ENCODE data around the gene CRABP1.

Gene CRABP1

DNA sequence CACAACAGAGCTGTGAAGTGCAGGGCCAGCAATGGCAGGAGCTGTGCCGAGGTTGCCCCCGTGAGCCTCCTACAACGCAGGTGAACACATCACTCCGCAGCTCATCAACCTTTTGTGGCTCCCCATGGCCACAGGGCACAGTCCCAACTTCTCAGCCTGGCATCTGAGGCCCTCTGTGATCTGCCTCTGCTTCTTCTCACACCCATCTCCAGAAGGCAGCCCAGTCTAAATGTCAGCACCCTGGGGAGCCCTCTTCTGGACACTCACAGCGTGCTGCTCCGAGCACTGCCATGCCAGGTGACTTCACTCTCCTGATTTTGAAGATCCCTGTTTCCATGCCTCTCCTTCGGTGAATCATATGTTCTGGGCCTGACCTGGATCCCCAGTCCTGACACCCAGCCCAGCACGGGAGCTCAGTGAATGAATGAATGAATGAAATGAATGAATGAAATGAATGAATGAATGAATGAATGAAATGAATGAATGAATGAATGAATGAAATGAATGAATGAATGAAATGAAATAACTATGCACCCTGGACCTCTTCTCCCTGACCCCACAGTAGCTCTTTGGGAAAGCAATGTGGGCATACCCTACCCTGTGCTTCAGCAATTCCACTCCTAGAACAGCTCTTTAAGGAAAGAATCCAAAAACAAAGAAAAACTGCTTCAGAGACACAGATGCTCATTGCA, 22.9 kb upstream of the CRABP1 start:
- no peak for DNase-seq

DNA sequence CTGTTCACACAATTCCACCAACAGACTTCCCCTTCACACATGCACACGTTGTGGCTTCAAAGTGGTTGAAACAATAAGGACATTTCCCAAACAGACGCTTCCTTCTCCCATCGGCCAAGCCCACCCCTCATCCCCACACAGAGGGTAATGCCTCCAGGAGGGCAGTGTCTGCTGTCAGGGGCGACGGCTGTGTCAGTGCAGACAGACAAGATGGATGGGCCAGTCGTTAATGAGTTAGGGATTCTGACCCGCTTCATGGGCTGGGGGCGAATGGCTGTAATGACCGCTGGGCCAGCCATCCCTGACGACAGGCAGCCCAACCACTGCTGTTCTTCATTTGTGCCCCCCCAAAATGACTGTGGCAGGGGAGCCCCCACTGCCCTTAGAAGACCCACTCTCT, 20.6 kb upstream of the CRABP1 start:
- DNase-seq: no peak

DNA sequence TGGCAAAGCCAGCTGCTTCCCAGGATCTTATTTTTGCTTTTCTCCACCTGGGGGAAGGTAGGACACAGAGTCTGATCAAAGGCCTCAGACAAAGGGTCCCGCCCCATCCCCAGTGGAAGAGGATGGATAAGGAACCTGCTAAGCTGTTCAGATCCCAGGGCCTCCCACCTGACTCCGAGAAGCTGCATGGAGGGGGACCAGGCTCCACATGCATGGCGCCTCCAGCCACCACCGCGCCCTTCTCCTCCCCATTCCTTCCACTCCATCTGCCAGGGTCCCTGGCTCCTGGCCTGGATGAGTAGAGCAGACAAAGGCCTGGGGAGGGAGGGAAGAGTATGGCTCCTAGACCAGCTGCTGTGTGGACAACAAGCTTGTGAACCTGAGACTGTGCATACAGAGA, 20.0 kb upstream of the CRABP1 start:
- DNase-seq: no peak

DNA sequence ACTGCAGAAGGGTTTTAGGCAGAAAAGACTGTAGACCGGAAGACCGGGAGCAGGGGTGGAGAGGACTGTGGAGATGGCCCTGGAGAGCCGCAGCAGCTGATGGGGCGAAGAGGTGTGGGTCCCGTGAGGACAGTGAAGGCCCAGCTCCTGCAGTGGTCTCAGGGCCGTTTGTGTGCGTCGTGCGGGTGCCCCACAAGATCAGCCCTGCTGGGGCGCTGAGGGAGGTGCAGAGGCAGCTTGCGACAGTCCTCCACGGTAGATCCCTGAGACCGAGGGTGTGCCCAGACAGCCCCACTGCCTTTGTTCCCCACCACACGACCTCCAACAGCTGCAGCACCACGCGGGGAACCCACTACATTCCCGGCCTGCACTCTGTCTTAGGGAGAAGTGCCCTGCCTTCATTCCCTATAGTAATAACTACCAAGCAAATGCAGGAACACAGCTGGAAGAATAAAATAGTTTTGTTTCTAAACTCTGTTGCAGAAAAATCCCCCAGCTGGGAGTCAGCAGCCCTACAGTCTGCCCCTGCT, 19.0 kb upstream of the CRABP1 start:
- no peak for DNase-seq

DNA sequence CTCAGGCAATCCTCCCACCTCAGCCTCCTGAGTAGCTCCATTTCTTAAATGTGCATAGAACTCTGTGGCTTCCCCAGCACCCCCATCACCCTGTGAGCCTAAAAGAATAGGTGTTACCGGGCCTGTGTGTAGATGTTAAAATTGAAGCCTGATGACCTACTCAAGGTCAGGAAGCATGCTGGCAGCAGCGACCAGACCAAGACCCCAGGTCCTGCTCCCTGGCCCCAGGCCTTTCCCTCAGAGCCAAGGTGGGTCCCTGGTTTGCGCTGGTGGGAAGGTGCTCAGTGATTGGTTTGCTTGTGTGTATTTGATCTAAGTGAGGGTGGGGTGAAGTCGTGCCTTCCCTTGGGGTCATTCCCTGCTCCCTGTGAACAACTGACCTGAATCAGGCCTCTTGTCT, 18.4 kb upstream of the CRABP1 start:
- DNase-seq: no peak

DNA sequence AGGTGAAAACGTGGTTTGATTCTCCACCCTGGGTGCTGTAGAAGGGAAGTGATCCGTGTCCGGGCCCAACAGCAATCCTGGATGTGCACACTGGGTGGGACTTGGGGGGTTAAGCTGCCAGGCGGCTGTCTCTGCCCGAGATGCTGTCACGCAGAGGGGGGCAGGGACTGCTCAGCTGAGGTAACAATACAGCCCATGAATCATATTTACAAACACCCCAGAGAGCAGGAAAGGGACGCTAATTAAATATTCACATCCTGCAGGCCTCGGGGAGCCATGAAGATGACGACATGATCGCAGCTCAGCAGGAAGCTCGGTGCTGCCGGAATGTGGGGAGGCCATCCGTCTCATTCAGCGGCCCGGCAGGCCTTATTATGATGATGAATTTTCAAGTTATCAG, 17.9 kb upstream of the CRABP1 start:
- no peak for DNase-seq

DNA sequence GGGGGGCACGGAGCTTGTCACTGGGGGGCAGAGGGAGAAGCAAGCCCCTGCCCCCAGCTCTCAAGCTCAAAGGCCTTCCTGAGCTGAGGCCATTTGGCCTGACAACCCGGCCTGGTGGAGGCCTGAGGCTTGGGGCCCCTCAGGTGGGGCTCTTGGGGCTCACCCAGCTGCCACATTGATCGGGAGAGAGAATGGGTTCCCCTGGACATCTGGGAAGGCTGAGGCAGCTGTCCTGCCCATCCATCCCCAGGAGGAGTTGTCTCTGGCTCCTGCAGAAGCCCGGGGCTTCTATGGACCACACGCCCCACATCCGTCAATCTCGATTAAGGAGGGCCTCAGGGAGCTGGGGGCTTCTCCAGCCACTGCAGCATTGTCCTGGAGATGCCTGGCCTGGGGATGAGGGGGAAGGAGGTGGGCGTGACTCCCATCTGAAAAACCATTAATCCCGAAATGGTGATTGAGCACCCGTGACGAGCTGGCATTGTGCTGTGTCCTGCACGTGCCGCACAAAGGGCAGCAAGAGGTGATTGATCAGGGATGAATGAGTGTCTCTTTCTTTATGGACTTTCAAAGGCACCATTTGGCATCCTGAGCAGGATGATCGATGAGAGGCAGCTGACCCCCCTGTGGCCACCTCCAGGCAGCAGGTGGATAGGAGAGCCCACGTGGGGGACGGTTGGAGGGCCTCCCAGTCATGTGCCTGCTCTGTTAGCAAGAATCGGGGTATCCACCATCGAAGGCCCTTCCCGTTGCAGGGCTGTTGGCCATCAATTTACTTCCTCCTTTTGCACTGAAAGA, 17.2 kb upstream of the CRABP1 start:
- DNase-seq: no peak

DNA sequence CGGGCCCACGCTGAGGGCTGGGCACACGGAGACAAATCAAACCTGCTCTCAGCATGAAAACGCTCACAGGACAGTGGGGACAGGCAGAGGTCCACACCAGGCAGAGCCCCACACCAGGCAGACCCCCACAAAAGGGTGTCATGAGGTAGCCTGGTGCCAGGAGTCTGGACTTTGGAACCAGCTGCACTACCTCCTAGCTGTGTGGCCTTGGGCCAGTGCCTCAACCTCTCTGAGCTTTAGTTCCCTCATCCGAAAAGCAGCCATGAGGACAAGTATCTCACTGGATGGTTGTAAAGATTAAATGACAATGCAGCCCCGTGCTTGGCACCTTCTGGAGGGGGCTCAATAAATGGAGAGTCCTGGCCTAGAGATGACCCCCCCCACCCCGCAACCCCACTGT, 16.5 kb upstream of the CRABP1 start:
- no peak for DNase-seq

DNA sequence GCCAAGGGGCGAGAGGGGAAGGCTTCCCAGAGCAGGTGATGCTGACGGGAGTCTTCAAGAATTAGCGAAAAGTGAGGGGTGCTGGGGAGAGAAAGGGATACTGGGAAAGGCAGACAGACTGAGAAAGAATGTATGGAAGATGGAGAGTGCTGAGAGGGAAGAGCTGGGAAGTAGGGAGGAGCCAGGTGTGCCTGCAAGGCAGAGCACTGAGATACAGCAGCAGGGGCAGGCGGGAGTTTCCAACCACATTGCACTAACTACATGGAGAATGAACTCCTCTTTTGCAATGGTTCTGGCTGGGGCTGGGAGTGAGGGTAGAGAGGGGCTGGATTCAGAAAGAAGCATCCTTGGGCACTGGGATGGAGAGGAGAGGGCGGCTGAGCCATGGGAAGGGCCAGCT, 16.0 kb upstream of the CRABP1 start:
- DNase-seq: no peak

DNA sequence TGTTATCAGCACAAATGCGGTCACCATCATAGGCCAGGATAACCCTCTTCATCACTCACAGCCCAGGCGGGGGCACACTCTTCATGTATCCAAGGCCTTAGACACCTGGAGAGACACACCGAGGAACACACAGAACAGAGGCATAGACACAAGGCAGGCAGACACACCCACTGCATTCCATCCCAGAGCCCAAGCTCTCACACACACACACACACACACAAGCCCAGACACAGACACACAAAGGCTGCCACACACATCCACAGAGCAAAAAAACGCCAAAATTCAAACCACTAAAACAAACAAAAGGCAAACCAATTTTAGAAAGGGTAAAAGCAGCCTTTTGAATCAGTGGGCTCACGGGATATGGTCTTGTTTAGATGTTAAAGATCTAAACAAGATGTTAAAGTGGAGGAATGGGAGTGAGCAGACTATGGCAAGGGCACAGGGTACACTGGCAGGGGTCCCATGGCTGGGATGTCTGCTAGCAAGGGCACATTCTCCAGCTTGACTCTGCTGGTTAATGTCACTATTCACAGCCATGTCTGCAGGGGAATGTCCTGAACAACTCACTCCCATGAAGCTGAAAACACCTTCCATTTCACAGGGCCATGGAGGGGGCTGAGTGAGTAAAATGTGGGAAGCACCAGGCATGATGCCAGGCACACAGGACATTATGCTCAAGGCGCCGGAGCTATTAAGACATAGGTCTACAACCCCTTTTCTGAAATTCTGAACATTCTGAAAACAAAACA, 14.9 kb upstream of the CRABP1 start:
- DNase-seq: no peak

DNA sequence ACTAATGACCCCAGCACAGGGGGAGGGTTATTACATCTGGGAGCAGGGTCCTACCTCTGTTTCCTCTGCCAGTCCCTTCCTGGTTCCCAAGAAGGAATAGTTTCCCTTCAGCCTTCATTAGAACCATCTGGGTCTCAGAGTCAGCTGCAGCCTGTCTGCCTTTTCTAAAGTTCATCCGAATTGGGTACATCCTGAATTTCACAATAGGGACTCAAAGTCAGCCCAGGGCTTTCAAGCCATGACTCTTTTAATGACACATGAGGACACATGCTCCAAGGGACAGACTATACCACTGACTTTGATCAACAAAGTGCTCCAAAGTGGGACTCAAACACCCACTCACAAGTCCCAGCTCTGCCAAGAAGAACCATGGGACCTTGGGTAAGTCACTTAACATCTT, 12.7 kb upstream of the CRABP1 start:
- no peak for DNase-seq

DNA sequence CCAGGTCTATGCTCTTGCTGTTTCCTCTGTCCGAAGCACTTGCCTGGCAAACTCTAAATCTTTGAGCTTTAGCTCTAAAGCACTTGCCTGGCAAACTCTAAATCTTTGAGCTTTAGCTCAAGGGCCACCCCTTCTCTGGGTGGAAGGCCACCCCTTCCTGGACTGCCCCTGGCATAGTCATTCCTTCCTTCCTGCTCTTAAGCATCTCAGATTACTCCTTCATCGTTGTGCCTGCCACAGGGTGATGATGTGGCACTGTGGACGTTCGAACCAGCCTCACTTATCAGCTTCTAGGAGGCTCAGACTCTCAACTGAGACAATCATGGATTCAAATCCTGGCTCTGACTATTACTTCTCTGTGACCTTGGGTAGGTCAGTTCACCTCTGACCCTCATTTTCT, 10.5 kb upstream of the CRABP1 start:
- DNase-seq: no peak

DNA sequence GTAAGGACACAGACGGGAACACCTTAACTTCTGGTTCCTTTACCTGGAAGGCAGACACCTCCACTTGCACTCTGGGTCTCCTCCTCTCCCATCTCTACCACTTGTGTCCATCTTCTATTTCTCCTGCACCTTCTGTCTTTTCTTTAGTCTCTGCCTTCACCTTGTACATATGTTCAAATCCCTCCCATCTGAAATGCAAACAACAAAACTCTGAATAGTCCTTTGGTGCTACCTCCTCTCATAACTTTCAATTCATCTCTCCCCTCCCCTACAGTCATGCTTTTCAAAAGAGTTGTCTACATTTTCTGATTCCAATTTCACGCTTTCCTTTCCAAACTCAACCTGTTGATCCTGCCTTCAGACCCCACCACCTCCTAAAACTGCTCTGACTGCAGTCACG, 5.3 kb upstream of the CRABP1 start:
- DNase-seq: no peak

DNA sequence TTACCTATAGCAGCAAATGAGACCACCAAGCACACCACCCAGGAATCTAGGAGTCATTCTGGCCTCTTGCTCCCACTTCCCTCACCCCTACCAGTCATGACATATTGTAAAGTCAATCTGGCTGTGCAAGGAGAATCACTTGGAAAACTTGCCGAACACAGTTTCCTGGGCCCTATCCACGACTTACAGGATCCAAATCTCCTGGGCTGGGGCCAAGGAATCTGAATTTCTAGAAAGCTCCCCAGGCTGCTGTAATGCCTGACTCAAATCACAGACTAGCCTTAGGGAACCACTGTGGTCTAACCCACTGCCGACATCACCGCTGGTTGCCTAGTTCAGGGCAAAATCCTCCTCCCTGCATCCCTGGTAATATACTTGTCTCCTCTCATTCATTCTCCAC, 4.2 kb upstream of the CRABP1 start:
- DNase-seq: no peak

DNA sequence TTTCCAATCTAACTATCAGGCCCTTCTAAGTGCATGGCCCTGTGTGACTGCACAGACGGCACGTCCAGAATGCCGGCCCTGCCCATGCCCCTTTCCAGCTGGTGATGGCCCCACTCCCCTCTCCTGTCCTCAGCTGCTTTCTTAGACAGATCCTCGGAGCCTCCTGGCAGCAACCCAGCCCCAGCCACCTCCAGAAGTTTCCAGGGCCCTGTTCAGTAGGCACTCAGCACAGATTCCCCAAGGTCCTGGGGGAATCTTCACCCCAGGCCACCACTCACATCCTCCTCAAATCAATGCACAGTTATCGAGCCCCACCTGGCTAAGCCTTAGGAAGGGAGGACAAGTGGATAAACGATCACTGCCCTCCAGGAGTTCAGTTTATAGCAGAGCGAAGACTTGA, 1.4 kb upstream of the CRABP1 start:
- DNase-seq: no peak

DNA sequence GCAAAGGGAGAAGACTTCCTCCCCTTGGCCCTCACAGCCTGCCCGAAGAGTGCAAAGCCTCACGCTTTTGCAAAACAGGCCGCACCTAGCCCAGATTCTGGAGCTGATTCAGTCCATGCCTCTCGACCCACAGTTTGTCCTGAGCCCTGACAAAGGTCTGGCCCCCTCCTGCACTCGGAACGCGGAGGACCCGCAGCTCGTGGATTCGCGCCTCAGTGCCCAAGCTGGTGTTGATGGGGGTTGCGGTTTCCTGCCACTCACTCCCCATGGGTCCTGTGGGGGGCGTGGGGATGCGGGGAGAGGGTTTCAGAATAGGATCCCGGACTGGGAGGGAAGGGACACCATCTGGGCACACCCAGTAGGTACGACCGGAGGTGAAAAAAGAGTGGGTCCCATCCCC, 594 bp upstream of the CRABP1 start:
- DNase-seq: no peak

DNA sequence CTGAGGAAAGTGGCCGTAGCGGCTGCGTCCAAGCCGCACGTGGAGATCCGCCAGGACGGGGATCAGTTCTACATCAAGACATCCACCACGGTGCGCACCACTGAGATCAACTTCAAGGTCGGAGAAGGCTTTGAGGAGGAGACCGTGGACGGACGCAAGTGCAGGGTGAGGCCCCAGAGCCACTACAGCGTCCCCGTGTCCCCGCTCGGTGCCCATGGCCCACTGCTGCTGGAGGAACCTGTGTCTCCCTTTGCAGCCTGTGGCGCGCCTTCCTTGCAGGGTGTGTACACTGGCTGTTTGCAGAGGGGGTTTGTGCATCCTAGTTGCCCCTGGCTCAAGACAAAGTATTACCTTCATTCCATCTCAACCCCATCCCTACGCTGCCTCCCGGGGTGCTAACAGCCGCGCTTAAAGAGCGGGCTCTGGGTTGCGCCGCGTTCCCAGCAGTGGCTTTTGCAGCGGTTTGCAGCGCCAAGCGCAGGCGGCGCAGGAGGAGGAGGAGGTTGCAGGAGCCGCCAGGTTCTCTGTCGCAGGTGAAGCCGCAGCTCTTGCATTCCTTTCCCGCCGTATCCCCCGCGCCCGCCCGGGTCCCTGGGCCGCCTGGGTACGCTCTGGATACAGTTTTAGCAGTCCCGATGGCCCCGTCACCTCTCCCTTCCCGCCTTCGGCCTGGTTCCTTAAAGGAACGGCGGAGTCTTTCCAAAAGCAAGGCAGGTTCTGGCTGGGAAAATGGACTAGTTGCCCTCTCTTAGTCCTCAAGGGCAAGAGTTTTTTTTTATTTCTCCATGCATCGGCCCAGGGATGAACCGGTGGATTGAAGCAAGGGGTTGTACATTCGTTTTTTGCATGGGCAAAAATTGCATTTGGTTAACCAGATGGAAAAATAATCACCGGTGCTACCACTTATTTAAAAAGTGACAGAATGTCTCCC, 1.2 kb downstream of the CRABP1 start:
- no peak for DNase-seq

DNA sequence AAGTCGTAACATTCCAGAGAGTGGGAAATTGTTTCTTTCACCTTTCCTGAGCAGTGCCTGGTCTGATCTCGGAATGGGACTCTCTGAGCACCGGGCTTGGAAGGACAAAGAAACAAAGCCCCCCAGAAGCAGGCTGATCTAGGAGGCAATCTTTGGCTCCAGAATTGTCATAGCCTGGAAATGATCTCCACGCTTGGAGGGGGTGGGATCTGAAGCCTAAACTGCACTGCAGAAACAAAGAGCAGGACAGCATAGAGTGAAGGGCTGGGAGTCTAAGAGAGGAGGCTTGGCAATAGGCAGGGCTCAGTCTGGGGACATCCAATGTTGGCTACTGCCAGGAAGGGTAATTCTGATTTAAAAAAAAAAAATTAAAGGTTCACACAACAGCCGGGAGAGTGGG, 1.9 kb downstream of the CRABP1 start:
- DNase-seq: no peak

DNA sequence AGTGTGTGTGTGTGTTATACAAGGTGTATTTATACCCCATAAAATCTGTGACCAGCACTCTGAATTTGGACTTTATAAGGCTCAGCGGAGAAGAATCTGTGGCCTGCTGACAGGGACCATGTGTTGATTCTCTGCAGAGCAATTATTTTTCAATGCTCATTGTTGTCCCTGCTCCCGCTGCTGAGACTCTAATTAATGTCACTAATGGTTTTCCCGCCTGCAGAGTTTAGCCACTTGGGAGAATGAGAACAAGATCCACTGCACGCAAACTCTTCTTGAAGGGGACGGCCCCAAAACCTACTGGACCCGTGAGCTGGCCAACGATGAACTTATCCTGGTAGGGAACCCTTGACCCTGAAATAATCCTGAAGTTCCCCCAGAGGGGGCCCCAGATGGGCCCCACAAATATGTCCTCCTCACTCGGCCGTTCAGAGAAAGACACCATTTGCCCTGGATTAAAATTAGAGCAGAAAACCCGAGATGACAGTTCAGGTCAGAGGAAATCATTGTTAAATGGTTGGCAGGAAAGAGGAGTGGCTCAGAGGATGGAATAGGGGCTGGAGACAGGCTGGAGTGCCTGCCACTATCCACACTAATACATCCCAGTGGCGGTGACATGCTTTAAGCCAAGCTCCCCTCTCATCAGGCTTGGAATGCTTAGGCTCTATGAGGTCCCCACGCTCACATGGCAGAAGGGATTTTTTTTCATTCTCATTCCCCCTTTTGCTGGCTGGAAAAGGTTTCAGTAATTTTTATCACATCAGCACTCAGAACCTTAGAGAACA, 3.3 kb downstream of the CRABP1 start:
- no peak for DNase-seq

DNA sequence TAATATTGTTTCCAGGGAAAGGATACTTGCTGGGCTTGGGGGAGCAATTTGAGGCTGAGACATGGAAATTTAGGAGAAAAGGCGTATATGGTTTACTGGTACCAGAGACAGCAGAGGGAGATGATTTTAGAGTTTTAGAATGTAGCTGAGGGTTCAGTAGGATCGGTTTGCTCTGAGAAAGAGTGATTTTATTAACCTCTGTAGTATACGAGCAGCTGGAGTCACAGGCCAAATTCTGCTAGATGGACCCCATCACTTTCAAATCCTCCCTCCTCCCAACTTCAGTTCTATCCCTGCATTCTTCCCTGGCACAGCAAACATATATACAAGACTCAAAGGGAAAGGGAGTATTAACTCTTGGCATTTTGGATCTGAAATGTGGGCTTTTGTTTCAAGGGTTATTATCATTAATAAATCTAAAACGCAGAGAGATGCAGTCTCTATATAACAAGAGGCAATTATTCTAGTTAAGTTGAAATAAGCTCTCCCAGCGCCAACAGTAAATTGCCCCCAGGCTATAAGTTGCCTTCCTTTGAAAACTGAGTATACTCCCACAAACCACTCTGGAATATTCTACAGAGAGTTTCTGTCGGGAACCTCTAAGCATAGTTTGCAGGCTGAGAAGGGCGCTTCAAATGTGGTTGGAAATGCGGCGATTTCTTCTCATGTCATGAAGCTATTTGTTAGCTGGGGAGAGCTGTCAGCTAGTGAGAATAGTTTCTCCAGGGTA, 5.4 kb downstream of the CRABP1 start:
- no peak for DNase-seq

All from DMS 273 treated with DMSO at 0.1 percent for 48 hours (cell line).